HCT116 (cell line): Measurements from ENCODE around the gene CDCP2. TPM values are rescaled to one million over a fixed set of nuclear protein-coding genes. Genes with fewer than 3 reads are reported as not detected.

Experiments
- ATAC-seq: fragments of 200-7000 bp; cut with Tn5 transposase; 2 replicates; pipeline ENCODE4 v1.9.1; 2020; ENCODE audit warnings: mild to moderate bottlenecking, moderate library complexity
- BruUV-seq: library from RNA; stranded (reverse); fragments of 400-500 nt; replicated peaks from 2 replicates; lab custom pipeline; 2021; lab: Mats Ljungman, UMichigan
- CTCF ChIA-PET: fragments of 300-600 bp; sonication (Branson Sonifier 250); formaldehyde crosslinking; loops from one replicate; lab custom pipeline; 2021; ENCODE audit warnings: antibody characterized with exemption; lab: Charles Lee
- POLR2A ChIA-PET: fragments of 300-600, 350-600 bp; sonication (Branson Sonifier 250); formaldehyde crosslinking; loops from one replicate; lab custom pipeline; 2021; ENCODE audit warnings: antibody characterized with exemption; lab: Charles Lee
- RAD21 ChIA-PET, 2 experiments: fragments of 300-600 bp; sonication (Branson Sonifier 250); formaldehyde crosslinking; loops; one replicate each; lab custom pipeline; 2023; ENCODE audit warnings: low total read pairs in 2 of 2; ENCODE audit not compliant: uncharacterized antibody in 2 of 2, unreplicated experiment in 2 of 2, low non-redundant PET in 1 of 2; lab: Charles Lee
- DNase-seq: peaks from one replicate; pipeline ENCODE4 v3.0.0-alpha.2; 2010; ENCODE audit warnings: low read depth, low spot score
- H2AFZ ChIP-seq: fragments of 200-600 bp; shearing (Covaris generic), sonication (generic); 2 replicates; pipeline ENCODE4 v1.6.1; 2017; ENCODE audit warnings: low read depth, mixed run types, mixed read lengths, antibody characterized with exemption, low read length; ENCODE audit not compliant: poor library complexity, severe bottlenecking
- H3K27ac ChIP-seq: 2 replicates; pipeline ENCODE4 v1.5.1; 2012; ENCODE audit warnings: low read depth, low read length
- H3K27me3 ChIP-seq: fragments of 200-600 bp; sonication (generic); 2 replicates; pipeline ENCODE4 v1.6.1; 2016; ENCODE audit warnings: mixed run types, low read length, mixed read lengths; ENCODE audit not compliant: insufficient read depth
- H3K36me3 ChIP-seq, 2 experiments: fragments of 200-500 bp in 1 of 2; fragments of 200-600 bp in 1 of 2; sonication (Bioruptor generic) in 1 of 2; sonication (generic) in 1 of 2; 2 replicates each; pipeline versions ENCODE4 v1.5.1 to v1.6.1; 2014 to 2016; ENCODE audit warnings: low read length in 2 of 2, inconsistent platforms in 1 of 2, mixed read lengths in 1 of 2, mixed run types in 1 of 2; ENCODE audit not compliant: insufficient read depth in 2 of 2, control insufficient read depth in 1 of 2
- H3K4me1 ChIP-seq, 2 experiments: fragments of 200-600 bp in 1 of 2; sonication (generic) in 1 of 2; 2 replicates each; pipeline versions ENCODE4 v1.5.1 to v1.6.1; 2012 to 2017; ENCODE audit warnings: low read length in 2 of 2, inconsistent platforms in 1 of 2, mild to moderate bottlenecking in 1 of 2, mixed read lengths in 1 of 2, mixed run types in 1 of 2, moderate library complexity in 1 of 2; ENCODE audit not compliant: insufficient read depth in 2 of 2, control insufficient read depth in 1 of 2
- H3K4me2 ChIP-seq: fragments of 200-600 bp; sonication (generic); 2 replicates; pipeline ENCODE4 v1.6.1; 2017; ENCODE audit warnings: mixed run types, low read length, mixed read lengths
- H3K4me3 ChIP-seq, 2 experiments: fragments of 200-600 bp in 1 of 2; sonication (generic) in 1 of 2; replicated peaks in 1 of 2; 2 replicates each; pipeline ENCODE4 v1.5.1; 2011 to 2016; ENCODE audit warnings: low read length in 2 of 2, control low read depth in 1 of 2, low read depth in 1 of 2, mild to moderate bottlenecking in 1 of 2, mixed read lengths in 1 of 2, mixed run types in 1 of 2
- H3K79me2 ChIP-seq: fragments of 200-600 bp; sonication (generic); 2 replicates; pipeline ENCODE4 v1.6.1; 2017; ENCODE audit warnings: mild to moderate bottlenecking, mixed run types, low read length, moderate library complexity, mixed read lengths; ENCODE audit not compliant: insufficient read depth
- H3K9ac ChIP-seq: fragments of 200-600 bp; sonication (generic); 2 replicates; pipeline ENCODE4 v1.6.1; 2016; ENCODE audit warnings: low read length, mixed read lengths
- H3K9me2 ChIP-seq: fragments of 200-600 bp; sonication (generic), shearing (Covaris generic); 2 replicates; pipeline ENCODE4 v1.6.1; 2017; ENCODE audit warnings: mixed run types, mild to moderate bottlenecking, moderate library complexity; ENCODE audit not compliant: insufficient read depth
- H3K9me3 ChIP-seq, 2 experiments: fragments of 200-500 bp in 1 of 2; fragments of 200-600 bp in 1 of 2; sonication (Bioruptor generic) in 1 of 2; sonication (generic) in 1 of 2; 2 replicates each; pipeline ENCODE4 v1.6.1; 2014 to 2017; ENCODE audit warnings: low read length in 2 of 2, mixed read lengths in 2 of 2, inconsistent platforms in 1 of 2, low read depth in 1 of 2, mild to moderate bottlenecking in 1 of 2, mixed run types in 1 of 2, moderate library complexity in 1 of 2; ENCODE audit not compliant: control insufficient read depth in 1 of 2, insufficient read depth in 1 of 2
- H4K20me1 ChIP-seq: fragments of 200-600 bp; sonication (generic), shearing (Covaris generic); 2 replicates; pipeline ENCODE4 v1.6.1; 2017; ENCODE audit warnings: mixed run types, mild to moderate bottlenecking, moderate library complexity; ENCODE audit not compliant: insufficient read depth
- CBX3 ChIP-seq: IDR thresholded peaks from 2 replicates; pipeline ENCODE4 v1.6.1; 2012; ENCODE audit warnings: low read depth
- CEBPB ChIP-seq: IDR thresholded peaks from 2 replicates; pipeline ENCODE4 v1.6.1; 2012; ENCODE audit warnings: low read depth
- EGR1 ChIP-seq: IDR thresholded peaks from 2 replicates; pipeline ENCODE4 v1.6.1; 2012; ENCODE audit warnings: low read depth
- ELF1 ChIP-seq: IDR thresholded peaks from 2 replicates; pipeline ENCODE4 v1.6.1; 2012; ENCODE audit warnings: low read depth, borderline replicate concordance
- EZH2phosphoT487 ChIP-seq: fragments of 200-600 bp; IDR thresholded peaks from 2 replicates; pipeline ENCODE4 v1.6.1; 2018; ENCODE audit warnings: antibody characterized with exemption, borderline replicate concordance
- FOSL1 ChIP-seq: IDR thresholded peaks from 2 replicates; pipeline ENCODE4 v1.6.1; 2012; ENCODE audit warnings: low read depth
- POLR2A ChIP-seq: IDR thresholded peaks from 2 replicates; pipeline ENCODE4 v1.7.0; 2011; ENCODE audit warnings: borderline replicate concordance; ENCODE audit not compliant: insufficient read depth, insufficient read length; ENCODE audit errors: extremely low read depth
- REST ChIP-seq: IDR thresholded peaks from 2 replicates; pipeline ENCODE4 v1.6.1; 2012; ENCODE audit warnings: low read depth
- SIN3A ChIP-seq: IDR thresholded peaks from 2 replicates; pipeline ENCODE4 v1.6.1; 2012; ENCODE audit warnings: low read depth
- TCF7L2 ChIP-seq: IDR thresholded peaks from 2 replicates; pipeline ENCODE4 v1.7.0; 2011; ENCODE audit warnings: borderline replicate concordance, inconsistent platforms; ENCODE audit not compliant: insufficient read depth, insufficient read length; ENCODE audit errors: extremely low read depth
- YY1 ChIP-seq: IDR thresholded peaks from 2 replicates; pipeline ENCODE4 v1.6.1; 2011; ENCODE audit warnings: low read length, low read depth, moderate library complexity, mild to moderate bottlenecking; ENCODE audit not compliant: insufficient replicate concordance; ENCODE audit errors: extremely low read depth
- ZNF274 ChIP-seq: fragments of 200-500 bp; sonication (Bioruptor generic); IDR thresholded peaks from 2 replicates; pipeline ENCODE4 v1.6.1; 2014; ENCODE audit warnings: mild to moderate bottlenecking, low read depth, low read length, inconsistent platforms
- intact Hi-C: fragments of 100-400 bp; cut with micrococcal nuclease; formaldehyde crosslinking; loops from 2 replicates; pipeline ENCODE4 v1.10.0; 2022
- total RNA-seq: library from RNA; stranded (reverse); gene quantifications from one replicate; pipeline ENCODE4 v1.2.1, GENCODE V29; 2021; ENCODE audit not compliant: unreplicated experiment

The CDCP2 gene
- total RNA-seq, 1 experiment from 2014 or later = 0.22 TPM

DNA sequence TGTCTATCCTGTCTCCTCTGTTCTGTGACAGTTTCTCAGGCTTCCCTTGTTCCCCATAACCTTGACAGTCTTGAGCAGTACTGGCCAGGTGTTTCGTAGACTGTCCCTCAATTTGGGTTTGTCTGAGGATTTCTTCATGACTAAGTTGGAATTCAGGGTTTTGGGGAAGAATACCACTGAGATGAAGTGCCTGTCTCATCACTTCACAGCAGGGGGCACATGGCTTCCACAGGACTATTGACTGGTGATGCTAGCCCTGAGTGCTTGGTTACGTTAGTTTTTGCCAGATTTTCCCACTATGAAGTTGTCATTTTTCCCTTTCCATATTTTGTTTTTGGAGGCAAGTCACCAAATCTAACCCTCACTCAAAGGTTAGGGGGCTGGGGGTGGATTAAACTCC, 45.7 kb downstream of the CDCP2 start:
- ChIA-PET POLR2A (no interaction called here), CTCF (no interaction called here), RAD21 (no interaction called here)
- no peak overlapping the region for H3K4me3 ChIP-seq
- H3K79me2 ChIP-seq = no peaks in the 10 kb centered on the region
- H3K27ac ChIP-seq = no peak overlapping the region
- H3K36me3 ChIP-seq = no peaks in the 10 kb centered on the region
- H3K9me3 ChIP-seq = no peaks in the 10 kb centered on the region
- ATAC-seq = no peak
- no TSS peak for BruUV-seq
- TF ChIP-seq CBX3 (no peak), POLR2A (no peak), REST (no peak), SIN3A (no peak), ELF1 (no peak), YY1 (no peak), CEBPB (no peak), EGR1 (no peak), FOSL1 (no peak), TCF7L2 (no peak), ZNF274 (no peak), EZH2phosphoT487 (no peak)
- H3K4me1 ChIP-seq = no peaks in the 10 kb centered on the region
- DNase-seq = no peak
- H4K20me1 ChIP-seq = no peaks in the 10 kb centered on the region
- no peaks in the 10 kb centered on the region for H3K9me2 ChIP-seq
- H3K9ac ChIP-seq = no peak overlapping the region
- intact Hi-C loops = no loop called here
- no peak overlapping the region for H3K4me2 ChIP-seq
- H3K27me3 ChIP-seq = no peaks in the 10 kb centered on the region
- H2AFZ ChIP-seq = no peak overlapping the region
